Measurements from ENCODE around the gene IREB2.

Gene IREB2

GRCh38 chr15:78405336-78405924 is 32.6 kb upstream of the IREB2 start:
- in situ Hi-C loops (cut with MboI; ENCODE audit: low sequenced_read_pairs) = no loop called here

- in situ Hi-C loops (cut with MboI; ENCODE audit: low sequenced_read_pairs) = no loop called here
These were observed 31.9 kb upstream of the IREB2 start for GRCh38 chr15:78406016-78406585.

- in situ Hi-C loops (cut with MboI; ENCODE audit: low sequenced_read_pairs) = no loop called here
These were observed 30.2 kb upstream of the IREB2 start for GRCh38 chr15:78407608-78408354.

- in situ Hi-C loops (cut with MboI; ENCODE audit: low sequenced_read_pairs) = no loop called here
These were observed 29.7 kb upstream of the IREB2 start for GRCh38 chr15:78408355-78408640.

- in situ Hi-C loops (cut with MboI; ENCODE audit: low sequenced_read_pairs) = no loop called here
These were observed 29.1 kb upstream of the IREB2 start for GRCh38 chr15:78408961-78409360.

GRCh38 chr15:78411061-78411460 is 27.0 kb upstream of the IREB2 start:
- in situ Hi-C loops (cut with MboI; ENCODE audit: low sequenced_read_pairs) = no loop called here

GRCh38 chr15:78414621-78415250 is 23.3 kb upstream of the IREB2 start:
- in situ Hi-C loops (cut with MboI; ENCODE audit: low sequenced_read_pairs) = no loop called here

GRCh38 chr15:78415284-78415683 is 22.7 kb upstream of the IREB2 start:
- in situ Hi-C loops (cut with MboI; ENCODE audit: low sequenced_read_pairs) = no loop called here

- in situ Hi-C loops (cut with MboI; ENCODE audit: low sequenced_read_pairs) = no loop called here
These were observed 20.0 kb upstream of the IREB2 start for GRCh38 chr15:78417754-78418630.

- in situ Hi-C loops (cut with MboI; ENCODE audit: low sequenced_read_pairs) = no loop called here
These were observed 19.3 kb upstream of the IREB2 start for GRCh38 chr15:78418686-78419085.

- in situ Hi-C loops (cut with MboI; ENCODE audit: low sequenced_read_pairs) = no loop called here
These were observed 18.6 kb upstream of the IREB2 start for GRCh38 chr15:78419367-78419766.

GRCh38 chr15:78420220-78420619 is 17.8 kb upstream of the IREB2 start:
- in situ Hi-C loops (cut with MboI; ENCODE audit: low sequenced_read_pairs) = no loop called here

- in situ Hi-C loops (cut with MboI; ENCODE audit: low sequenced_read_pairs) = no loop called here
These were observed 17.2 kb upstream of the IREB2 start for GRCh38 chr15:78420766-78421165.

- in situ Hi-C loops (cut with MboI; ENCODE audit: low sequenced_read_pairs) = no loop called here
These were observed 16.6 kb upstream of the IREB2 start for GRCh38 chr15:78421238-78421965.

- in situ Hi-C loops (cut with MboI; ENCODE audit: low sequenced_read_pairs) = no loop called here
These were observed 15.3 kb upstream of the IREB2 start for GRCh38 chr15:78422571-78423340.

GRCh38 chr15:78424673-78425072 is 13.3 kb upstream of the IREB2 start:
- in situ Hi-C loops (cut with MboI; ENCODE audit: low sequenced_read_pairs) = no loop called here

- in situ Hi-C loops (cut with MboI; ENCODE audit: low sequenced_read_pairs) = no loop called here
These were observed 12.4 kb upstream of the IREB2 start for GRCh38 chr15:78425643-78426042.

GRCh38 chr15:78426300-78426699 is 11.7 kb upstream of the IREB2 start:
- in situ Hi-C loops (cut with MboI; ENCODE audit: low sequenced_read_pairs) = no loop called here

GRCh38 chr15:78427953-78428352 is 10.1 kb upstream of the IREB2 start:
- in situ Hi-C loops (cut with MboI; ENCODE audit: low sequenced_read_pairs) = no loop called here

GRCh38 chr15:78429477-78429876 is 8.5 kb upstream of the IREB2 start:
- in situ Hi-C loops (cut with MboI; ENCODE audit: low sequenced_read_pairs) = no loop called here

All from HL-60/S4 treated with retinoic acid at 250 ng/mL for 4 days and 3 days (cell line).